HepG2 (cell line): Measurements from ENCODE around the gene TUBB. TPM values are rescaled to one million over a fixed set of nuclear protein-coding genes. Genes with fewer than 3 reads are reported as not detected.

Experiments used
- ARNT ChIP-seq: fragments of 450-650 bp; IDR thresholded peaks from 2 replicates; pipeline ENCODE4 v1.6.1; 2017
- ATF7-NPFF ChIP-seq: sonication (generic); formaldehyde crosslinking; IDR thresholded peaks from 2 replicates; pipeline ENCODE4 v1.8.1; 2023; ENCODE audit warnings: mild to moderate bottlenecking, low read depth, missing genetic modification reagents, moderate library complexity
- CC2D1A ChIP-seq: sonication (generic); formaldehyde crosslinking; IDR thresholded peaks from 2 replicates; pipeline ENCODE4 v1.8.1; 2023; ENCODE audit warnings: mild to moderate bottlenecking, missing genetic modification reagents
- FLYWCH1 ChIP-seq: sonication (generic); formaldehyde crosslinking; IDR thresholded peaks from 2 replicates; pipeline ENCODE4 v1.8.1; 2023; ENCODE audit warnings: mild to moderate bottlenecking, missing genetic modification reagents
- FOSL1 ChIP-seq: sonication (generic); formaldehyde crosslinking; IDR thresholded peaks from 2 replicates; pipeline ENCODE4 v1.9.0; 2021; ENCODE audit warnings: missing genetic modification reagents, borderline replicate concordance
- FOXA1 ChIP-seq, 2 experiments: fragments of 450-650 bp in 1 of 2; sonication (generic) in 1 of 2; formaldehyde crosslinking in 1 of 2; IDR thresholded peaks; 2 replicates each; pipeline versions ENCODE4 v1.4.0 to v1.6.1; 2016 to 2020; ENCODE audit warnings: missing genetic modification reagents in 1 of 2
- KDM5B ChIP-seq: sonication (generic); formaldehyde crosslinking; IDR thresholded peaks from 2 replicates; pipeline ENCODE4 v1.4.0; 2020; ENCODE audit warnings: missing genetic modification reagents, mild to moderate bottlenecking, borderline replicate concordance
- KLF16 ChIP-seq, 2 experiments: sonication (generic) in 1 of 2; formaldehyde crosslinking in 1 of 2; IDR thresholded peaks; 2 replicates each; pipeline versions ENCODE4 v1.6.1 to v1.8.0; 2016 to 2023; ENCODE audit warnings: missing genetic modification reagents in 2 of 2, missing compliant biosample characterization in 1 of 2
- NFE2L2 ChIP-seq: fragments of 150-350 bp; IDR thresholded peaks from 2 replicates; pipeline ENCODE4 v1.6.1; 2014; ENCODE audit warnings: low read length
- NONO ChIP-seq, 2 experiments: fragments of 450-650 bp in 1 of 2; sonication (generic) in 1 of 2; formaldehyde crosslinking in 1 of 2; IDR thresholded peaks in 1 of 2; conservative IDR thresholded peaks in 1 of 2; 2 replicates each; pipeline versions ENCODE4 v1.6.1 to v1.8.0; 2017 to 2022; ENCODE audit warnings: mild to moderate bottlenecking in 1 of 2, missing genetic modification reagents in 1 of 2, moderate library complexity in 1 of 2
- POLR2G ChIP-seq: fragments of 200-400 bp; formaldehyde crosslinking; IDR thresholded peaks from 2 replicates; pipeline ENCODE4 v1.6.1; 2018; ENCODE audit warnings: mild to moderate bottlenecking, low read depth, low read length, moderate library complexity
- SRSF9 ChIP-seq: fragments of 200-400 bp; formaldehyde crosslinking; IDR thresholded peaks from 2 replicates; pipeline ENCODE4 v1.6.1; 2018; ENCODE audit warnings: borderline replicate concordance, mild to moderate bottlenecking, low read depth, low read length; ENCODE audit not compliant: insufficient read depth, poor library complexity, severe bottlenecking
- ZBTB4 ChIP-seq: sonication (generic); formaldehyde crosslinking; IDR thresholded peaks from 2 replicates; pipeline ENCODE4 v1.4.0; 2020; ENCODE audit warnings: missing genetic modification reagents, mild to moderate bottlenecking, borderline replicate concordance
- ZMYM3 ChIP-seq: sonication (generic); formaldehyde crosslinking; IDR thresholded peaks from 2 replicates; pipeline ENCODE4 v1.5.1; 2020; ENCODE audit warnings: mild to moderate bottlenecking, missing genetic modification reagents
- ZNF205 ChIP-seq: IDR thresholded peaks from 2 replicates; pipeline ENCODE4 v1.6.1; 2018; ENCODE audit warnings: missing biosample characterization, missing genetic modification reagents
- ZNF3 ChIP-seq: IDR thresholded peaks from 2 replicates; pipeline ENCODE4 v1.7.0; 2017; ENCODE audit warnings: inconsistent platforms
- ZNF44 ChIP-seq: sonication (generic); formaldehyde crosslinking; IDR thresholded peaks from 2 replicates; pipeline ENCODE4 v1.5.1; 2020; ENCODE audit warnings: mild to moderate bottlenecking, missing genetic modification reagents
- ZNF562 ChIP-seq: sonication (generic); formaldehyde crosslinking; IDR thresholded peaks from 2 replicates; pipeline ENCODE4 v1.8.0; 2022; ENCODE audit warnings: missing genetic modification reagents, borderline replicate concordance
- polyA plus RNA-seq, 8 experiments: library from polyadenylated mRNA; depleted of rRNA in 3 of 8; stranded (reverse) in 7 of 8; unstranded in 1 of 8; fragments of >200 nt; fragmentation: Illumina TruSeq in 4 of 8; extraction: Trizol in 4 of 8; gene quantifications; 2 replicates each; pipeline versions ENCODE4 v1.2.1 to v1.2.3, GENCODE V29; 2011 to 2016; ENCODE audit warnings: low read depth in 4 of 8, missing spikeins in 1 of 8, mixed read lengths in 1 of 8; ENCODE audit not compliant: insufficient read depth in 1 of 8
- total RNA-seq, 5 experiments: library from RNA; depleted of rRNA; stranded (reverse); fragments of >200 nt; fragmentation: Illumina TruSeq; extraction: Trizol; gene quantifications; 2 replicates each; pipeline ENCODE4 v1.2.3, GENCODE V29; 2016; ENCODE audit warnings: low read depth in 1 of 5
- TF ChIP-seq, protein P1 (sequence below), 2 experiments: IDR thresholded peaks; 2 replicates each; pipeline ENCODE4 v1.6.1; 2011 to 2012; ENCODE audit warnings: low read length in 2 of 2, borderline replicate concordance in 1 of 2, low read depth in 1 of 2, mild to moderate bottlenecking in 1 of 2, moderate library complexity in 1 of 2

Gene TUBB
- total and polyA plus RNA-seq, 2 of the 13 experiments (the other 11 are each of a cell fraction or from before 2014, with no cell fraction given): 911 to 1,163 TPM

GRCh38 chr6:30744054-30744805 lies 24.1 kb downstream of the TUBB start, which contains the start of gene IER3 (continued):
- TF ChIP-seq ZNF3 (CRISPR knock-in tag) (no peak), FOXA1 (IDR thresholded peaks at IDR 0.05) (no peak), FOXA1 (CRISPR knock-in tag; IDR thresholded peaks at IDR 0.05) (peak; percentile 26; the same call in 1 of the 2 replicates), ZNF44 (CRISPR knock-in tag) (no peak), FLYWCH1 (CRISPR knock-in tag) (no peak; the same call in 1 of the 2 replicates), ZMYM3 (CRISPR knock-in tag) (no peak), FOSL1 (peak; percentile 34; the same call in 1 of the 2 replicates), ZBTB4 (CRISPR knock-in tag) (no peak; the same call in 1 of the 2 replicates), KDM5B (peak; percentile 67; the same call in 1 of the 2 replicates), ZNF205 (CRISPR knock-in tag) (peak; percentile 46), CC2D1A (no peak), ARNT (no peak), NONO (IDR thresholded peaks at IDR 0.05) (no peak), NONO (CRISPR knock-in tag; conservative IDR thresholded peaks at IDR 0.05) (peak; percentile 73), KLF16 (CRISPR knock-in tag; IDR thresholded peaks at IDR 0.05) (peak in 1 of 2 experiments; percentile 87; a peak in 3 of 4 replicates), ZNF562 (no peak), NFE2L2 (no peak), POLR2G (peak; percentile 99), SRSF9 (no peak), ATF7-NPFF (CRISPR knock-in tag) (peak; percentile 83)
- TF ChIP-seq, protein P1, sequence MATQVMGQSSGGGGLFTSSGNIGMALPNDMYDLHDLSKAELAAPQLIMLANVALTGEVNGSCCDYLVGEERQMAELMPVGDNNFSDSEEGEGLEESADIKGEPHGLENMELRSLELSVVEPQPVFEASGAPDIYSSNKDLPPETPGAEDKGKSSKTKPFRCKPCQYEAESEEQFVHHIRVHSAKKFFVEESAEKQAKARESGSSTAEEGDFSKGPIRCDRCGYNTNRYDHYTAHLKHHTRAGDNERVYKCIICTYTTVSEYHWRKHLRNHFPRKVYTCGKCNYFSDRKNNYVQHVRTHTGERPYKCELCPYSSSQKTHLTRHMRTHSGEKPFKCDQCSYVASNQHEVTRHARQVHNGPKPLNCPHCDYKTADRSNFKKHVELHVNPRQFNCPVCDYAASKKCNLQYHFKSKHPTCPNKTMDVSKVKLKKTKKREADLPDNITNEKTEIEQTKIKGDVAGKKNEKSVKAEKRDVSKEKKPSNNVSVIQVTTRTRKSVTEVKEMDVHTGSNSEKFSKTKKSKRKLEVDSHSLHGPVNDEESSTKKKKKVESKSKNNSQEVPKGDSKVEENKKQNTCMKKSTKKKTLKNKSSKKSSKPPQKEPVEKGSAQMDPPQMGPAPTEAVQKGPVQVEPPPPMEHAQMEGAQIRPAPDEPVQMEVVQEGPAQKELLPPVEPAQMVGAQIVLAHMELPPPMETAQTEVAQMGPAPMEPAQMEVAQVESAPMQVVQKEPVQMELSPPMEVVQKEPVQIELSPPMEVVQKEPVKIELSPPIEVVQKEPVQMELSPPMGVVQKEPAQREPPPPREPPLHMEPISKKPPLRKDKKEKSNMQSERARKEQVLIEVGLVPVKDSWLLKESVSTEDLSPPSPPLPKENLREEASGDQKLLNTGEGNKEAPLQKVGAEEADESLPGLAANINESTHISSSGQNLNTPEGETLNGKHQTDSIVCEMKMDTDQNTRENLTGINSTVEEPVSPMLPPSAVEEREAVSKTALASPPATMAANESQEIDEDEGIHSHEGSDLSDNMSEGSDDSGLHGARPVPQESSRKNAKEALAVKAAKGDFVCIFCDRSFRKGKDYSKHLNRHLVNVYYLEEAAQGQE (IDR thresholded peaks at IDR 0.05; ENCODE audit: borderline replicate concordance in 1 of 2, low read depth in 1 of 2, low read length in 2 of 2): peak in 1 of 2 experiments; percentile 71; a peak in 1 of 4 replicates
